Measurements from ENCODE around the gene TRAPPC12. TPM values are rescaled to one million over a fixed set of nuclear protein-coding genes. Genes with fewer than 3 reads are reported as not detected.

TRAPPC12 gene
- total RNA-seq = 10 to 100 TPM; 85.4 to 86.0 TPM

DNA sequence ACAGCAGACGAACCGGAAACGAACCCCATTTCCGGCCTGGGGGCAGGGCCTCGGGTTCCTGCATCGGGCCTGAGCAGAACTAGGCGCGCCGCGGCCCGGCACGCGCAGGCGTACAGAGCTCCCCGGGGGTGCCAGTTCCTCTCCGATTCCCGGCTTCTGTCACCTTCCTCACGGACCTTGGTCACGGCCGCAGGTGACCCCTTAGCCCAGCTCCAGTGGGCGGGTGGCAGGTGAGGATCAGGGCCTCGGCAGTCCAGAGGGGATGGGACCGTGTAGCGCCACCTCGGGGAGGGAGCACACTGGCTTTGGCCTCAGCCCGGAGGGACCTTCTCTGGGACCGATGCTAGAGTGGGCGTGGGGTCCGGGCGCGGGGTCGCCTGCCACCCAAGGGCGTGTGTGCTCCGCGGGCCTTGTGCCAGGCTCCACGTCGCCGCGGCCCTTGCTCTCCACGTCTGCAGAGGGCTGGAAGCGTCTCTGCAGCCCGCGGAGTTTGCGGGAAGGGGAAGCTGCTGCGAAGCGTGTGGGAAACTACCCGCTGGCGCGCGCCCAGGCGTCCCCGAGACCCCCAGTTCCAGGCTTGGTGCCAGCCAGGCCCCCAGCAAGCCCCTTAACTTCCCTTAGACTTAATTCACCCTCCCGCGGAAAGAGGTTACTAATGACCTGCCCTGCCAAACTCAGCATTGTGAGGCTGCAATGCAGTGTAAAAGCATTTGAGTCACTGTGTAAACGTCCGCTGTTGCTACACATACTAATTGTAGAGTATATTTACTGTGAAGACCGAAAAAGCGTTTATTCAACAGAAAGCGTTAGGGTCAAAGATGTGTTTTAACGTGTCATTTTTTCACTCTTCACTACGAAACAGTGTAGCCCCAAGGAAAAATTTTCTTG, at the start of gene TRAPPC12:
Gene TRAPPC12 (plus strand): TSS at position 48 of the 888 bp plus-strand sequence. CDS start 7,930 bp downstream, outside the sequence.
- ATAC-seq (replicated peaks in 1 of 2) (peak; percentile 74 to 79), DNase-seq (peak; percentile 93 to 94)
- H3K27ac Mint-ChIP-seq = peak within 1 kb of the TSS; percentile 95
- H3K4me1 Mint-ChIP-seq (ENCODE audit: low read depth) = peaks cover 46% of the 10 kb centered on the region
- peak within 1 kb of the TSS; percentile 97 to 99 for H3K4me3 Mint-ChIP-seq
- H3K9me3 Mint-ChIP-seq = peaks cover 0 to 1% of the 10 kb centered on the region in 2 donors
- peaks cover 6 to 9% of the 10 kb centered on the region in 2 donors for H3K36me3 Mint-ChIP-seq (ENCODE audit: insufficient read depth in 2 of 2)
- no peaks in the 10 kb centered on the region for H3K27me3 Mint-ChIP-seq (ENCODE audit: low read depth)

DNA sequence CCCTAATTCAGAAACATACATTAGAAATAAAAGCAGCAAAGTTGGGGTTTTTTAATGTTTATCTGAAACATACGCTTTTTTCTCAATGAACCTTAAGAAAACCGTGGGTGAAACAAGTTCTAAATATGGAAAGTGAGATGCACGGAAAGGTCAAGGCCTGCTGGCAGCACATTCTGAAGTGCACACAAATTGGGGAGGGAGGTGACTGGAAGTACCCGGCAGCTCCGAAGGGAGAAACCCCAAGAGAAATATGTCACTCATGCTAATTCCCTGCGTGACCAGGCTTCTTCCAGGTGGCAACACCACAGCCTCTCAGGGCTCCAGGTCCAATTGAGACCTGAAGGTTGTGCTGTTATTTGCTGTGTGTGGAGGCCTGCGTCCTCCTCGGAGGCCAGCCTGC, 47.4 kb upstream of the TRAPPC12 start:
- DNase-seq (no peak), ATAC-seq (replicated peaks in 1 of 2) (no peak)
- H3K4me1 Mint-ChIP-seq (ENCODE audit: low read depth) = peaks cover 6% of the 10 kb centered on the region
- no peaks in the 10 kb centered on the region for H3K27me3 Mint-ChIP-seq (ENCODE audit: low read depth)
- no peak overlapping the region for H3K27ac Mint-ChIP-seq
- peaks cover 0 to 8% of the 10 kb centered on the region in 2 donors for H3K9me3 Mint-ChIP-seq
- H3K4me3 Mint-ChIP-seq = no peak overlapping the region
- H3K36me3 Mint-ChIP-seq (ENCODE audit: insufficient read depth in 2 of 2) = peaks cover 17 to 25% of the 10 kb centered on the region in 2 donors

DNA sequence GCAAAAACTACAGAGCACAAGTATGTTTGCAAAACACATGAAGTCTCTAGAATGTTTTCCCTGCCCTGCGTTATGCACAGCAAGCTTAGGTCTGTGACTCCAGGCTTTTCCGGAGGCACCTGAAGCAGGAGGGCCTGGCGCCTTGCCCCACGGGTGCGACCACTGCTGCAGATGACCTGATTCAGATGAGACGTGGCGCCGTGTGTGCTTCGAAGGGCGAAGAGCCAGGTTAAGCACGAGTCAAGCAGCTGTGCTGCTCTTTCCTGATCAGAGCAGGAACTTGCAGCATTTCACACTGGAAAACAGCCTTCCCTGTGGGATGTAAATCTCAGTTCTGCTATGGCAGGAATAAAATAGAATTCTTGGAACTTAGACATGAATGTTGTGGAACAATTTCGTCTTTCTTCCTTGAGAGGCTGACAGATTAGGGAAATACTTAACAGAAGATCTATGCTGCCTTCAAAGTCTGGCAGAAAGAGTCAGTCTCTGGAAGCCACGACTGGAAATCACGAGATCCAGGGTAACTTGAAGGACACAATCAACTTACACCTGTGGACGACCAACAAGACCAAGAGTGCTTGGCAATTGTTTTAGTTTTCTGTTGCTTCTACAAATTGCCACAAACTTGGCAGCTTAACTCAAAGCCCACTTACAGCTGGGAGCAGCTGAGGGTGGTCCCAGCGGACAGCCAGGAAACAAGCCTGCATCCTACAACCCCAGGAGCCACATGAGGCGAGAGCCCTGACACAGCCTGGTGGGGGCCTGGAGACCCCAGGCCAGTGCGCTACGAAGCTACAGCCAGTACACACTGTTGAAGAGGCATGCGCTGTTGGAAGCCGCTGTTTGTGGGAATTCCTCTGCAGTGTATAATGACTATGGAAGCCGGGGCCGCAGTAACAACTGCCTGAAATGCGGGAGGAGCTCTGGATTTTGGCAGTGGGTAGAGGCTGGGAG, 44.8 kb upstream of the TRAPPC12 start:
- Mint-ChIP-seq H3K27ac (no peak overlapping the region), H3K4me3 (no peak overlapping the region), H3K4me1 (ENCODE audit: low read depth) (peaks cover 1% of the 10 kb centered on the region), H3K36me3 (ENCODE audit: insufficient read depth in 2 of 2) (peaks cover 17 to 25% of the 10 kb centered on the region in 2 donors), H3K9me3 (peaks cover 0 to 8% of the 10 kb centered on the region in 2 donors), H3K27me3 (ENCODE audit: low read depth) (no peaks in the 10 kb centered on the region)
- ATAC-seq (replicated peaks in 1 of 2) (no peak), DNase-seq (no peak)

DNA sequence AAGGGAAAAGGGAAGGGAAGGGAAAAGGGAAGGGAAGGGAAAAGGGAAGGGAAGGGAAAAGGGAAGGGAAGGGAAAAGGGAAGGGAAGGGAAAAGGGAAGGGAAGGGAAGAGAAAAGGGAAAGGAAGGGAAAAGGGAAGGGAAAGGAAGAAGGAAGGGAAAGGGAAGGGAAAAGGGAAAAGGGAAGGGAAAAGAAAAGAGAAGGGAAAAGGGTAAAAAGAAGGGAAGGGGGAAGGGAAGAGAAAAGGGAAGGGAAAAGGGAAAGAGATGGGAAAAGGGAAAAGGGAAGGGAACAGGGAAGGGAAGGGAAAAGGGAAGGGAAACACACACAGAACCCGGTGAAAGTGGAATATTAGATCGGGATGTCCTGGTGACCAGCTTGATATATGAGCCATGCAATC, 42.6 kb upstream of the TRAPPC12 start:
- no peak overlapping the region for H3K4me3 Mint-ChIP-seq
- no peaks in the 10 kb centered on the region for H3K27me3 Mint-ChIP-seq (ENCODE audit: low read depth)
- no peak for ATAC-seq (replicated peaks in 1 of 2)
- no peaks in the 10 kb centered on the region for H3K4me1 Mint-ChIP-seq (ENCODE audit: low read depth)
- no peaks in the 10 kb centered on the region for H3K9me3 Mint-ChIP-seq
- H3K36me3 Mint-ChIP-seq (ENCODE audit: insufficient read depth in 2 of 2) = peaks cover 6 to 13% of the 10 kb centered on the region in 2 donors
- no peak overlapping the region for H3K27ac Mint-ChIP-seq
- DNase-seq = no peak

DNA sequence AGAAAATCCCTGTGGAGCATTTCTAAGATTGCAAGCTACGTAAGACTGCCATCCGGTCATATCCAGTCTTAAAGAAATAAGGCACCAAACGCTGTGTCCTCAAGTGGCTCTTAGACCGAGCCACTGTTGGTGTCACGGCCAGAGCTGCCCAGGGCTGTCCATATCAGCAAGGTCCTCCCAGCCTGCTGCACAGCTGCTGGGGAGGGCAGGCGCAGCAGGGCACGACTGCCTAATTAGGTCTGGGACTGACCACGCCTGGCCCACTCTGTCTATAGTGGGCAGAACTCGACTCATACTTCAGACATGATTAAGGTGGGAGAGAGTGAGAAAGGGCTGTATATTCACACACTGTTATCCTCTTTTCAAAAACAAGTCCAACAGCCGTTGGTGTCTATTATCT, 41.2 kb upstream of the TRAPPC12 start:
- ATAC-seq (replicated peaks in 1 of 2) = no peak
- no peak overlapping the region for H3K27ac Mint-ChIP-seq

DNA sequence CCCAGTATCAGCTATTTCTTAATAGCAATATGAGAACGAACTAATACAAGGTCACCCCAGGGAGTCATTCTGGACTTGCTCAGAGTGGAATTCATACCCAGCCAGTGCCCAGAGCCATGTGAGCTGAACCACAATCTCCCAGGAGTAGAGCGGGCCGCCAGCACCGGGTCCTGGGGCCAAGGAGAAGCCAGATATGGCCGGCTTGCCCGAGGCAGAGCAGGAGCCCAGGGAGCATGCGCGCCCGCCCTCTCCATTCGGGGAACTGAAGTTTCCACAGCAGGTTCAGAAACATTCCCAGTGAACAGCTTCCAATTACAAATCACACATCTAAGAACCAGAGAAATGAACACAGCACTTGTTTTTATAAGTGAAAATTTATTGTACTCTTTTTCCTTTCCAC, 39.4 kb upstream of the TRAPPC12 start:
- Mint-ChIP-seq H3K9me3 (no peaks in the 10 kb centered on the region), H3K4me1 (ENCODE audit: low read depth) (no peaks in the 10 kb centered on the region), H3K4me3 (no peak overlapping the region), H3K27me3 (ENCODE audit: low read depth) (no peaks in the 10 kb centered on the region), H3K27ac (no peak overlapping the region), H3K36me3 (ENCODE audit: insufficient read depth in 2 of 2) (peaks cover 3 to 8% of the 10 kb centered on the region in 2 donors)
- DNase-seq (no peak), ATAC-seq (replicated peaks in 1 of 2) (no peak)

More for the DNA sequence above, 41.2 kb upstream of the TRAPPC12 start:
- Mint-ChIP-seq H3K9me3 (no peaks in the 10 kb centered on the region), H3K36me3 (ENCODE audit: insufficient read depth in 2 of 2) (peaks cover 3 to 8% of the 10 kb centered on the region in 2 donors), H3K4me3 (no peak overlapping the region), H3K4me1 (ENCODE audit: low read depth) (no peaks in the 10 kb centered on the region), H3K27me3 (ENCODE audit: low read depth) (no peaks in the 10 kb centered on the region)
- no peak for DNase-seq

DNA sequence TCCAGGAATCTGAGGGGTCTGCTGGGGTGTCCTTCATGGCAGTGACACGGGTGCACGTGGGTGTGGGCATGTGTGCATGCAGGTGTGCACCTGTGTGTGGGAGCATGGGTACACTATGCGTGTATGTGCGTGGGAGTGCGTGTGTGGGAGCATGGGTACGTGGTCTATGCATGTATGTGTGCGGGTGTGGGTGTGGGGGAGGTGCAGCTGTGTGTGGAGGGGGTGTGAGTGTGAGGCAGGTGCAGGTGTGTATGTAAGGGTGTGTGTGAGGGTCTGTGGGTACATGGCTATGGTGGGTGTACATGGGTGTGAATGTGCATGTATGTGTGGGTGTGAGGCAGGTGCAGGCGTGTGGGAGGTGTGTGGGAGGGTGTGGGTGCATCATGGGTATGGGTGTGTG, 38.2 kb upstream of the TRAPPC12 start:
- ATAC-seq (replicated peaks in 1 of 2) = no peak
- DNase-seq = no peak
- H3K9me3 Mint-ChIP-seq = no peaks in the 10 kb centered on the region
- H3K4me1 Mint-ChIP-seq (ENCODE audit: low read depth) = no peaks in the 10 kb centered on the region
- H3K4me3 Mint-ChIP-seq = no peak overlapping the region
- H3K27ac Mint-ChIP-seq = no peak overlapping the region
- peaks cover 1 to 2% of the 10 kb centered on the region in 2 donors for H3K36me3 Mint-ChIP-seq (ENCODE audit: insufficient read depth in 2 of 2)
- H3K27me3 Mint-ChIP-seq (ENCODE audit: low read depth) = no peaks in the 10 kb centered on the region

DNA sequence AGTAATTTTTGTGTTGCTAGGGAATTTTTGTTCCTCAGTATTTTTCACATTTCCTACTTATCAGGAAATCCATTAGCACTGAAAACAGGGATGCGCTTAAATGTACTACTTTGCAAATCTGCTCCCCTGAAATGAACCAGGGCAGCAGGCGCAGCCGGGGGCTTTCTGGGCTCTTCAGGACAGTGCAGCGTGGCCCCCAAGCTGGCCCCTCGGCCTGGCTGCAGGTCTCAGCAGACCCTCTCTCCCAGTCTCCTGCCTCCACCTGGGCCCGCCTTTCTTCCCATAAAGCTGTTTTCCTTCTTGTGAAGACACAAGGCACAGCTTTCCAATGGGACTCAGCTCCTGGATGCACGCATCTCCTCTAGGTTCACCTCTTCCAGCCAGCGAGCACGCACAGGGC, 37.2 kb upstream of the TRAPPC12 start:
- Mint-ChIP-seq H3K27me3 (ENCODE audit: low read depth) (no peaks in the 10 kb centered on the region), H3K4me3 (no peak overlapping the region), H3K27ac (no peak overlapping the region), H3K4me1 (ENCODE audit: low read depth) (no peaks in the 10 kb centered on the region), H3K9me3 (no peaks in the 10 kb centered on the region), H3K36me3 (ENCODE audit: insufficient read depth in 2 of 2) (peaks cover 1 to 6% of the 10 kb centered on the region in 2 donors)
- ATAC-seq (replicated peaks in 1 of 2) = no peak
- DNase-seq = no peak

DNA sequence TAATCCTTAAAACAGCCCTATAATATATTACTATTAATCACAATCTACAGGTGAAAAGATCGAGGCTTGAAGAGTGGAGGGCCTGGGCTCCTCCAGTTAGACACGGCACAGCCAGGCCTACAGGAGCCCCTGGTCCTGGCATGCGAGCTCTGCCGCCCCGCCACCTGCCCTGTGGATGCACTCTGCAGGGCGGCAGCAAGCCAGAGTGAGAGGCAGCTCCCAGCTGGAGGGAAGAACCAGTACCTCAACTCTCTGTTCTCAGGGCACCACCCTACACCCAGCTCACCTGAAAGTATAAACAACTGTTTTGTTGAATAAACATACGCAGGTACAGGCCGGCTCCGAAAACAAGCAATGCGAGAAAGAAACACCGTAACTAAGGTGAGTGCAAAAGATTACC, 36.5 kb upstream of the TRAPPC12 start:
- Mint-ChIP-seq H3K27ac (no peak overlapping the region), H3K4me3 (no peak overlapping the region), H3K9me3 (no peaks in the 10 kb centered on the region), H3K27me3 (ENCODE audit: low read depth) (no peaks in the 10 kb centered on the region), H3K4me1 (ENCODE audit: low read depth) (no peaks in the 10 kb centered on the region), H3K36me3 (ENCODE audit: insufficient read depth in 2 of 2) (peaks cover 1 to 13% of the 10 kb centered on the region in 2 donors)
- ATAC-seq (replicated peaks in 1 of 2) (no peak), DNase-seq (no peak)

DNA sequence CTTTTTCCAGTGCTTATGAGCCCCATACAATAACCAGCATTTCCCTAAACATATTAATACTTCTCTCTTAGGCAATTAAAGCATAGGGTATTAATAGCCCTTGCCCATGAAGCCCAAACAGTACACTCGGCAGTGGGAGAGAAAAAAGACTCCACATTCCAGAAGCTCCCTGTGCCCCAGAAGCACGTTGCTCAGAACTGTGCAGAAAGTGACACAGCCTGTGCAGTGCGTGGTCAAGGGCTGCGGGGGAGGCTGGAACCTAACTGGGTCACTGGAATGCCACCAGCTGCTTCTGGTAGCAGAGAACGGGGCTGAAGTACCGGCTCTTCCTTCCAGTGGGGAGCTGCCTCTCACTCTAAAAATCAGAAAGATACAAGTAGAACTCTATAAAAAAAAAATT, 34.6 kb upstream of the TRAPPC12 start:
- Mint-ChIP-seq H3K4me1 (ENCODE audit: low read depth) (no peaks in the 10 kb centered on the region), H3K4me3 (no peak overlapping the region), H3K27ac (no peak overlapping the region), H3K36me3 (ENCODE audit: insufficient read depth in 2 of 2) (peaks cover 2 to 25% of the 10 kb centered on the region in 2 donors), H3K9me3 (peaks cover 0 to 2% of the 10 kb centered on the region in 2 donors), H3K27me3 (ENCODE audit: low read depth) (no peaks in the 10 kb centered on the region)
- ATAC-seq (replicated peaks in 1 of 2) = no peak
- DNase-seq = no peak

DNA sequence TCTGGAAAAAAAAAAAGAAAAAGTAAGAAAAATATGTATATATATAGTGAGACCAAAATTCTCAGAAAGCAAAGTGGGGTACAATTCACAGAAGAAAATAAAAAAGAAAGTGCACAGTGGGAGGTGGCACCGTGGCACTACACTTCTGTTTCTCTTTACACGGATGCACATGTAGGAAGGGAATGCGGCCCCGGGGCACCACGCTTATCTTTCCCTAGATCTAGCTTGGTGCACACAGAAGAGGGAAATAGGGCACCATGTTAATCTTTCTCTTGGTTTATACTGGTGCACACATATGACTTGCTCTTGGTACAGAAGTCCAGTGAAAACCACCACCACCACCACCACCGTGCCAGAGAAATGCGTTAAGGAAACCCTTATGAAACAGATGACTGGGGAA, 33.9 kb upstream of the TRAPPC12 start:
- ATAC-seq (replicated peaks in 1 of 2) = no peak
- Mint-ChIP-seq H3K36me3 (ENCODE audit: insufficient read depth in 2 of 2) (peaks cover 7 to 28% of the 10 kb centered on the region in 2 donors), H3K27ac (no peak overlapping the region), H3K27me3 (ENCODE audit: low read depth) (no peaks in the 10 kb centered on the region), H3K4me1 (ENCODE audit: low read depth) (no peaks in the 10 kb centered on the region), H3K4me3 (no peak overlapping the region), H3K9me3 (peaks cover 0 to 5% of the 10 kb centered on the region in 2 donors)
- DNase-seq = no peak

DNA sequence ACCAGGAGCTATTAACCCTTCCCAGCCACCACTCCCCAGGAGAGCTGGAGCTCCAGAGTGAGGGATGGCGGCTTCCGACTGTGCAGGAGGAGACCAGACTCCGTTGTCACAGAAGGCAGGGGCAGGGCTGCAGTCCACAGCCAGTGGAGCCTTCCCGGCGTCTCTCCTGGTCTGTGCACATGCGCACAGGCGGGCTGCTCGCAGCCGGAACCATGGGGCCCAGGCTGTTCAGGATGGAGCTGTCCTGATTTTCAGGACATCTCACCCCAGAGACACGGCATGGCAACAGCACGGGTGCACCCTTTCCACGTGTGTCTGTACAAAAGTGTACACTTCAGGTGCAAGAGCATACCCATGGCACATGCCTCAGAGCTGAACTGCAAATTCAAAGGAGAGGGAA, 30.7 kb upstream of the TRAPPC12 start:
- no peak overlapping the region for H3K27ac Mint-ChIP-seq
- ATAC-seq (replicated peaks in 1 of 2) = no peak
- H3K9me3 Mint-ChIP-seq = peaks cover 3 to 14% of the 10 kb centered on the region in 2 donors
- H3K27me3 Mint-ChIP-seq (ENCODE audit: low read depth) = no peaks in the 10 kb centered on the region
- no peak overlapping the region for H3K4me3 Mint-ChIP-seq
- H3K36me3 Mint-ChIP-seq (ENCODE audit: insufficient read depth in 2 of 2) = peaks cover 22 to 50% of the 10 kb centered on the region in 2 donors
- H3K4me1 Mint-ChIP-seq (ENCODE audit: low read depth) = no peaks in the 10 kb centered on the region
- DNase-seq = no peak

DNA sequence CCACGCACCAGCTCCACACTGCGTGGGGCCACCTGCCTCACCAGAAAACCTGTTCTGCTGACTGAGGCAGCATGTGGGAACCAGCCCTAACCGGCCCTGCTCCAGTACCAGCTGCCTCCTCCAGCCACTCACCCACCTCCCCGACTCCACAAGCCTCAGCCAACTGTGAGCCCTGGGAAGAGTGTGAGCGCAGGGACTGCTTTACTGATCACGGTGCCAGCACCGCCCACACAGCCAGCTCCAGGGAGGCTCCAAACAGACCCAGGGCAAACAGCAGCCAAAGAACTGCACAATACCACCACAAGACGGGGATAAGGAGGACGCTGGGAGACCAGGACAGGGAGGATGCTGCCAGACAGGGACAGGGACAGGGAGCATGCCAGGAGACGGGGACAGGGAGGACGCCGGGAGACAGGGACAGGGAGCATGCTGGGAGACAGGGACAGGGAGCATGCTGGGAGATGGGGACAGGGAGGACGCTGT, 30.2 kb upstream of the TRAPPC12 start:
- no peak overlapping the region for H3K4me3 Mint-ChIP-seq
- H3K4me1 Mint-ChIP-seq (ENCODE audit: low read depth) = no peaks in the 10 kb centered on the region
- ATAC-seq (replicated peaks in 1 of 2) (no peak), DNase-seq (no peak)
- no peak overlapping the region for H3K27ac Mint-ChIP-seq
- no peaks in the 10 kb centered on the region for H3K27me3 Mint-ChIP-seq (ENCODE audit: low read depth)
- H3K9me3 Mint-ChIP-seq = peaks cover 3 to 14% of the 10 kb centered on the region in 2 donors
- peaks cover 25 to 55% of the 10 kb centered on the region in 2 donors for H3K36me3 Mint-ChIP-seq (ENCODE audit: insufficient read depth in 2 of 2)
